Breast epithelium (tissue), 4 donors: Measurements from ENCODE around the gene SLC39A3. TPM values are rescaled to one million over a fixed set of nuclear protein-coding genes. Genes with fewer than 3 reads are reported as not detected.

Experiments used
- DNase-seq, 2 donors: peaks; one replicate each; pipeline ENCODE4 v3.0.0-alpha.2; 2019; ENCODE audit warnings: low spot score in 2 of 2
- H3K27ac ChIP-seq, 2 donors: fragments of 200-600 bp; sonication (generic) in 1 of 2; one replicate each; pipeline ENCODE4 v1.5.1; 2016 to 2019; ENCODE audit warnings: mild to moderate bottlenecking in 1 of 2
- H3K27me3 ChIP-seq, 2 donors: fragments of 200-600 bp; sonication (generic) in 1 of 2; one replicate each; pipeline versions ENCODE4 v1.5.1 to v1.6.0; 2017 to 2019; ENCODE audit warnings: control low read depth in 1 of 2, mild to moderate bottlenecking in 1 of 2
- H3K36me3 ChIP-seq: fragments of 200-600 bp; one replicate; pipeline ENCODE4 v1.5.1; 2019
- H3K4me1 ChIP-seq, 2 donors: fragments of 200-600 bp; sonication (generic); one replicate each; pipeline ENCODE4 v1.5.1; 2016 to 2019; ENCODE audit warnings: control low read depth in 1 of 2
- H3K4me3 ChIP-seq, 3 donors: fragments of 200-600 bp; sonication (generic); 1 replicate in 2 of 3; 2 replicates in 1 of 3; pipeline ENCODE4 v1.5.1; 2016 to 2019; ENCODE audit warnings: mild to moderate bottlenecking in 3 of 3, moderate library complexity in 2 of 3
- H3K9me3 ChIP-seq, 2 donors: fragments of 200-600 bp; sonication (generic) in 1 of 2; one replicate each; pipeline ENCODE4 v1.5.1; 2016 to 2019; ENCODE audit warnings: control low read depth in 1 of 2
- POLR2A ChIP-seq: fragments of 450-650 bp; IDR thresholded peaks from one replicate; pipeline ENCODE4 v1.6.1; 2016; ENCODE audit warnings: antibody characterized with exemption, mild to moderate bottlenecking, moderate library complexity
- POLR2AphosphoS5 ChIP-seq, 3 donors: sonication (generic); formaldehyde crosslinking; IDR thresholded peaks; one replicate each; pipeline ENCODE4 v1.6.1; 2017; ENCODE audit warnings: antibody characterized with exemption in 3 of 3
- intact Hi-C: fragments of 100-400 bp; cut with DNase I; formaldehyde crosslinking; loops from one replicate; pipeline ENCODE4 v1.15.1; 2023; ENCODE audit warnings: low total_unique reads
- total RNA-seq, 3 donors: library from RNA; depleted of rRNA; stranded (reverse); fragments of >200 nt; gene quantifications; one replicate each; pipeline ENCODE4 v1.1.0, GENCODE V29; 2016
- TF ChIP-seq, protein P1 (sequence below), 3 donors: fragments of 450-650 bp; IDR thresholded peaks; one replicate each; pipeline ENCODE4 v1.5.1; 2016 to 2017; ENCODE audit warnings: antibody characterized with exemption in 3 of 3, mild to moderate bottlenecking in 3 of 3, moderate library complexity in 3 of 3

The SLC39A3 gene
- total RNA-seq, 3 donors from 2014 or later, result 23.8 to 36.1 (median 27.2) TPM

DNA sequence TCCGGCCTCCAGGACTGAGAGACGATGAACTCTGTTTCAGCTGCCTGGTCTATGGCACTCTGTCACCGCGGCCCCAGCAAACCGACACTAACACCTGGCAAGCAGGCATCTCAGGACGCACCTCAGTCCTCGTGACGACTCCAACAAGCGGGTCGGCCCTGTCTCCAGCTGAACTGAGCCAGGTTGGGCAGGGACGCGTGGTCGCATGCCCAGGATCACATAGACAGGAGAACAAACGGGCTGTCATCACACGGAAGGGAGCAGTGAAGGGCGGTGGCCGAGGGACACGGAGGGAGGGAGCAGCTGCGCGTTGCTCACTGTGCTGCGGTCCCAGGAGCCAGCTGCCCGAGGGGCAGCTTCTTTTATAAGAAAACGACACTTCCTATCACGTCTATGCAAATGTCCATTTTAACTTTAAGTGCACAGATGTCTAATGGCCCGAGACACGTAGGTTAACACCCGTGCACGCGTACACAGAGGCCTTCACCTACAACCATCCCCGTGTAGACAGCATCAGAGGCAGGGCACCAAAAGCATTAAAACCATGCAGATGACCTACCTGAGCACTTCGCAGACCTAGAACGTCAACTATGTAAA is 34.4 kb upstream of the SLC39A3 start:
- H3K27ac ChIP-seq, result peak overlapping the region; percentile 82 to 92
- H3K4me1 ChIP-seq, result no peaks in the 10 kb centered on the region
- H3K27me3 ChIP-seq, result no peaks in the 10 kb centered on the region
- intact Hi-C loops, result no loop called here
- DNase-seq, result no peak
- no peak overlapping the region for H3K4me3 ChIP-seq
- no peaks in the 10 kb centered on the region for H3K9me3 ChIP-seq
- TF ChIP-seq POLR2AphosphoS5 (IDR thresholded peaks at IDR 0.05) (no peak), POLR2A (no peak)
- no peaks in the 10 kb centered on the region for H3K36me3 ChIP-seq

DNA sequence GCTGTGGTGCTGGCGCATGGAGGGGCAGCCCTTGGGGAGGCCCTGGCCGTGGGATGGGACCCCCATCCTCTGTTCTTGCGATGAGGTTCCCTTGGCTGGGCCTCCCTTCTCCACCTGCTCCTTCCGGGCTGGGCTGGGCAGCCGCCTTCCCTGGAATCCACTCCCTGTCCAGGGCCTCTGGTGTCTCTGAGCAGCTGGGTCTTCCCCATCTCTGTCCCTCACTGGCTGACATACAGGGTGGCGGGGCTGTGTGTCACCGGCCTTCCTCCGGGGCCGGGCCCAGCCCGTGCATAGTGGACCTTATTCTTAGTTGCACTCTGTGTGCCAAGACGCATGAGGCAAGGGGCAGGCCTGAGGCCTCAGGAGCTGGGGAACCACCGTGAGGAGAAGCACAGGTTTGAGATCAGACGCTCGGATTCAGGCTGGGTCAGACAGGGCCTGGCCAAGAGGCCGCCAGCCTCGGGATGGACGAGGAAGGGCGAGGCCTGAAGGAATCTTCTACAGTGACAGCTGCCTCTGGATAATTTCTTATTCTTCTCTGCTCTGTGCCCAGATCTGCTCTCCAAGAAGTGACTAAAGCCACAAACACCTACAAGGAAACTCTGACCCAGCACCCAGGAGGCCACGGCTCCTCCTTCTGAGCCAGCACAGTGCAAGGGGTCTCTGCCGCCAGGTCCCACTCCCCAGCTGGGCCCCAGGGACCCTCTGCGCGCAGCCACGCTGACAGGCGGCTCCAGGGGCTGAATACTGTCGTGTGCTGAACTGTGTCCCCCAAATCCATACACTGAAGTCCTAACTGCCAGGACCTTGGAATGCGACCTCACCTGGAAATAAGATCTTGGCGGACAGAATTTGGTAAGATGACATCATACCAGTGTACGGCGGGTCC is 32.2 kb upstream of the SLC39A3 start:
- DNase-seq, result peak in 1 of 2 donors; percentile 26
- intact Hi-C loops, result no loop called here
- Histone ChIP-seq H3K27me3 (no peaks in the 10 kb centered on the region), H3K4me3 (no peak overlapping the region), H3K36me3 (no peaks in the 10 kb centered on the region), H3K9me3 (no peaks in the 10 kb centered on the region), H3K4me1 (no peaks in the 10 kb centered on the region), H3K27ac (peak overlapping the region; percentile 59 to 66)
- TF ChIP-seq, protein P1, sequence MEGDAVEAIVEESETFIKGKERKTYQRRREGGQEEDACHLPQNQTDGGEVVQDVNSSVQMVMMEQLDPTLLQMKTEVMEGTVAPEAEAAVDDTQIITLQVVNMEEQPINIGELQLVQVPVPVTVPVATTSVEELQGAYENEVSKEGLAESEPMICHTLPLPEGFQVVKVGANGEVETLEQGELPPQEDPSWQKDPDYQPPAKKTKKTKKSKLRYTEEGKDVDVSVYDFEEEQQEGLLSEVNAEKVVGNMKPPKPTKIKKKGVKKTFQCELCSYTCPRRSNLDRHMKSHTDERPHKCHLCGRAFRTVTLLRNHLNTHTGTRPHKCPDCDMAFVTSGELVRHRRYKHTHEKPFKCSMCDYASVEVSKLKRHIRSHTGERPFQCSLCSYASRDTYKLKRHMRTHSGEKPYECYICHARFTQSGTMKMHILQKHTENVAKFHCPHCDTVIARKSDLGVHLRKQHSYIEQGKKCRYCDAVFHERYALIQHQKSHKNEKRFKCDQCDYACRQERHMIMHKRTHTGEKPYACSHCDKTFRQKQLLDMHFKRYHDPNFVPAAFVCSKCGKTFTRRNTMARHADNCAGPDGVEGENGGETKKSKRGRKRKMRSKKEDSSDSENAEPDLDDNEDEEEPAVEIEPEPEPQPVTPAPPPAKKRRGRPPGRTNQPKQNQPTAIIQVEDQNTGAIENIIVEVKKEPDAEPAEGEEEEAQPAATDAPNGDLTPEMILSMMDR (IDR thresholded peaks at IDR 0.05), result no peak
- TF ChIP-seq POLR2AphosphoS5 (IDR thresholded peaks at IDR 0.05) (no peak), POLR2A (no peak)

DNA sequence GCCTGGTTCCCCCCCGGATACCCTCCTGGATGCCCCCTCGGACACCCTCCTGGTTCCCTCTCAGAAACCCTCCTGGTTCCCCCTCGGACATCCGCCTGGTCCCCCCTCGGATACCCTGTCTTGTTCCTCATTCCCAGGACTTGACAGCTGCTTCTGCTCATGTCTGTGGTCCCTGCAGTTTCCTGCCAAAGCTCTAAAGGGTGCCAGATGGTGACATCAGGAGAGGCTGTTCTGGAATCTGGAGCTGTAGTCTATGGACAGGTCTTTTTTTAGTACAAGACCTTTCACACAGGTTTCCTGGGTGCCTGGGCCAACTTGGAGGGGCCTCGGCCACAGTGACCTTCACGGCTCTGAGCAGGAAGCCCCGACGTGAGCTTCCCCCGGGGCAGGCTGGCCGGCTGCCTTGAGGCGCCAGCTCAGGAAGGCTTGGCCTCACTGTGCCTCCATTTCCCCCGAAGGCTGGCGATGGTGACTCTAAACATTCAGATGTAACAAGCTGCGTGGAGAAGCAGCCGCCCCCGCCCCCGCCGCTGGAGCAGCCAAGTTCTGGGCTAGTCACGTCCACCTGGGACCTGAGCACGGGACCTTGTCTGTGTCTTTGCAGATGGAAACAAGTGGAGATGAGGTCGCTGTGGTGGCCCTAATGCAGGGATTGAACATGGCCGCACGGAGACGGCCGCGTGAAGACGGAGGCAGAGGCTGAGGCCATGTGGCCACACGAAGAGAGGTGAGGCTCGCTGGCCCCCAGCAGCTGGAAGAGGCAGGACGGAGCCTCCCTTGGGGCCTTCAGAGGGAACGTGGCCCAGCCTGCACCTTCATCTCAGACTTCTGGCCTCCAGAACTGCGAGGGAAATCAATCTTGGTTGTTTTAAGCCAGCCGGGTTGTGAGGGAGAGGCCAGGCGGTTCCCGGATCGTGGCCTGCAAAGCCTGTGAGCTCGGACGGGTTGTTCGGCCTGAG is 30.5 kb upstream of the SLC39A3 start:
- DNase-seq, result peak in 1 of 2 donors; percentile 35
- no peak for TF ChIP-seq POLR2A
- TF ChIP-seq POLR2AphosphoS5 (IDR thresholded peaks at IDR 0.05), result no peak
- TF ChIP-seq, protein P1 (IDR thresholded peaks at IDR 0.05), result no peak
- Histone ChIP-seq H3K9me3 (no peaks in the 10 kb centered on the region), H3K27me3 (no peaks in the 10 kb centered on the region), H3K4me1 (no peaks in the 10 kb centered on the region), H3K36me3 (peaks cover 3% of the 10 kb centered on the region), H3K4me3 (peak overlapping the region in 1 of 3 donors; percentile 37), H3K27ac (peak overlapping the region; percentile 6 to 80)
- intact Hi-C loops, result no loop called here

DNA sequence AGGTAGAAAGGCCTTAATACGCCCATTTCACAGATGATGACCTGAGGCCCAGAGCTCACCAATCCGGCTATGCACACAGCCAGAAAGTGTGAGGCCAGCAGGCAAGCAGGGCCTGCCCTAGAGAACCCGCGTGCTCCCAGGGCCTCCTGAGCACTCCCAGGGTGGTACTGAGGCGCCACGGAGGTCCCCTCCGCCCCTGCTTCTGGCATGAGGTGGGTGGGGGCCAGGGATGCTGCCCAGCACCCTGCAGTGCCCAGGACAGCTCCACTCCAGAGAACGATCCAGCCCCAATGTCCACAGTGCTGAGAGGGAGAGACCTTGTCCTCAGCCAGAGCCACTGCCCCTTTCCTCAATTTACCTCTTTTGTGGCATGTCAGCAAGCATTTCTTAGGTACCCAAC is 29.4 kb upstream of the SLC39A3 start:
- intact Hi-C loops, result no loop called here
- Histone ChIP-seq H3K4me3 (no peak overlapping the region), H3K27me3 (no peaks in the 10 kb centered on the region), H3K27ac (peak overlapping the region in 1 of 2 donors; percentile 80), H3K9me3 (no peaks in the 10 kb centered on the region), H3K4me1 (no peaks in the 10 kb centered on the region), H3K36me3 (peaks cover 4% of the 10 kb centered on the region)
- TF ChIP-seq, protein P1 (IDR thresholded peaks at IDR 0.05), result no peak
- no peak for DNase-seq

DNA sequence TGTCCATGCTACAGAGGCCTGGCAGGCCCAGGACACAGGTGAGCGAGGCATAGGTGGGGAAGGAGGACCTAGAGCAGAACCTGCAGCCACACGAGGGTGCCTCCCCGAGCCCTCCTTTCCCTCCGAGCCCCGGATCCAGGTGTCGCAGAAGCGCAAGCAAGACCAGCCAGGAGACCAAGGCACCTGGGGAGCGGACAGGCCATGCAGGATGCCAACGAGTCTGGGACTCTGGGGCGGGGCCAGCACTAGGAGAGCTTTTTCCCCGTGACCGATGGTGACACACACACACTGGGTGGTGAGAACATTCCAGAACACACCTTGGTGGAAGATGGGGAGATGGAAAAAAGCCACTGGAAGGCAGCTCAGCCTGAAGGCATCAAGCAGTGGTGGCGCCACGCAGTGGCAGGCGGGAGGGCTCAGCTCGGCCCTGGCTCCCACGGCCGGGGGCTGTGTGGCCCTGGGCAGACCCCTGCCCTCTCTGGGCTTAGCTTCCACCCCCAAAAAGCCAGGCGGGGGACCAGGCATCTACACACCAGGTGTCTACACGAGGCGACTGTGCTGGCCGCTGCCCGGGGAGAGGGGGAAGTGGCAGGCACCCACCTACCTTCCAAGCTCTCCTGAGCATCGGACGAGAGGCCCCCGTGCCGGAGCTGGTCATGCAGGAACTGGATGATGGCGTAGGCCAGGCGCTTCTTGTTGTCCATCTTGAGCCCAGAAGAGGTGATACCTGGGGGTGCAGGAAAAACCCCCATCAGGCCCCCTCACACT is 28.7 kb upstream of the SLC39A3 start:
- no peak for DNase-seq
- H3K4me1 ChIP-seq, result no peaks in the 10 kb centered on the region
- H3K9me3 ChIP-seq, result no peaks in the 10 kb centered on the region
- no peak overlapping the region for H3K4me3 ChIP-seq
- no peak overlapping the region for H3K27ac ChIP-seq
- intact Hi-C loops, result no loop called here
- peaks cover 4% of the 10 kb centered on the region for H3K36me3 ChIP-seq
- no peaks in the 10 kb centered on the region for H3K27me3 ChIP-seq
- TF ChIP-seq, protein P1 (IDR thresholded peaks at IDR 0.05), result no peak
- TF ChIP-seq POLR2AphosphoS5 (IDR thresholded peaks at IDR 0.05) (no peak), POLR2A (no peak)
